ENCODE results near the gene BOC.

Gene BOC

DNA sequence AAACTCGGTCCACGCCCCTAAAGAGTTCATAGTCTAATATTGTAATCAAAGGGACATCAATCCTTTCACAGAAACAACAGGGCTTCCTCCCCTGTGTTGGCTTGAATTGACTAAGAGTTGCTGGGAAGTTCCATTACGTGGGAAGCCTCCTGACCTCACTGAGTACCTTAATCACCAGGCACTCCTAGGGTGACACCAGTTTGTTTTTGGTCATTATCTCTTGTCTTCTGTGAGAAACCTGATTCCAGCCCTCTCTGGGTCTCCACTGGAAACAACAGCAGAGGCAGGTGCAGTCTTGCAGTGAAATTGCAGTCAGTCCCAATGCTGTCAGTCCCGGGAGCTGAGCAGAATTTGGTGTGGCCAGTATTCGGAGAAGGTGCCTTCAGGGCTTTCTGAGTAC is 55.4 kb downstream of the BOC start:
- Histone ChIP-seq H3K36me3 (ENCODE audit: control insufficient read depth, insufficient read depth, low read length) (no peaks in the 10 kb centered on the region), H3K27me3 (replicated peaks; ENCODE audit: control insufficient read depth, insufficient read depth, low read length) (no peaks in the 10 kb centered on the region; the same call in 1 of the 2 replicates), H3K4me3 (replicated peaks; ENCODE audit: low read depth, low read length) (no peak overlapping the region)
- DNase-seq (ENCODE audit: extremely low read depth, insufficient read length): no peak
- TF ChIP-seq, protein P1, sequence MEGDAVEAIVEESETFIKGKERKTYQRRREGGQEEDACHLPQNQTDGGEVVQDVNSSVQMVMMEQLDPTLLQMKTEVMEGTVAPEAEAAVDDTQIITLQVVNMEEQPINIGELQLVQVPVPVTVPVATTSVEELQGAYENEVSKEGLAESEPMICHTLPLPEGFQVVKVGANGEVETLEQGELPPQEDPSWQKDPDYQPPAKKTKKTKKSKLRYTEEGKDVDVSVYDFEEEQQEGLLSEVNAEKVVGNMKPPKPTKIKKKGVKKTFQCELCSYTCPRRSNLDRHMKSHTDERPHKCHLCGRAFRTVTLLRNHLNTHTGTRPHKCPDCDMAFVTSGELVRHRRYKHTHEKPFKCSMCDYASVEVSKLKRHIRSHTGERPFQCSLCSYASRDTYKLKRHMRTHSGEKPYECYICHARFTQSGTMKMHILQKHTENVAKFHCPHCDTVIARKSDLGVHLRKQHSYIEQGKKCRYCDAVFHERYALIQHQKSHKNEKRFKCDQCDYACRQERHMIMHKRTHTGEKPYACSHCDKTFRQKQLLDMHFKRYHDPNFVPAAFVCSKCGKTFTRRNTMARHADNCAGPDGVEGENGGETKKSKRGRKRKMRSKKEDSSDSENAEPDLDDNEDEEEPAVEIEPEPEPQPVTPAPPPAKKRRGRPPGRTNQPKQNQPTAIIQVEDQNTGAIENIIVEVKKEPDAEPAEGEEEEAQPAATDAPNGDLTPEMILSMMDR (IDR thresholded peaks at IDR 0.05; ENCODE audit: insufficient read depth, low read length, poor library complexity, severe bottlenecking): no peak

DNA sequence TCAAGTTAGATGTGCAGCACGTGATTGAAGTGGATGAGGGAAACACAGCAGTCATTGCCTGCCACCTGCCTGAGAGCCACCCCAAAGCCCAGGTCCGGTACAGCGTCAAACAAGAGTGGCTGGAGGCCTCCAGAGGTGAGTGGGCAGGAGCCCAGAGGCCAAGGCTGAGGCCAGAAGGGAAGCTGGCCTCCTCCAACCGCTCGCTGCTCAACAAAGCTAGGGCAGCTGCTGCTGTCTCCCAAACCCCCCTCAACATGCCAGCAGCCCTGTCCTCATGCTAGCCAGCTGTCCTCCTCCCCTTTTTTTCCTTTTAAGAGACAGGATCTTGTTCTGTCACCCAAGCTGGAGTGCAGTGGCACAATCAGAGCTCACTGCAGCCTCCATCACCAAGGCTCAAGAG is 57.0 kb downstream of the BOC start:
- Histone ChIP-seq H3K4me3 (replicated peaks; ENCODE audit: low read depth, low read length) (no peak overlapping the region), H3K36me3 (ENCODE audit: control insufficient read depth, insufficient read depth, low read length) (no peaks in the 10 kb centered on the region), H3K27me3 (replicated peaks; ENCODE audit: control insufficient read depth, insufficient read depth, low read length) (no peaks in the 10 kb centered on the region; the same call in 1 of the 2 replicates)
- TF ChIP-seq, protein P1 (IDR thresholded peaks at IDR 0.05; ENCODE audit: insufficient read depth, low read length, poor library complexity, severe bottlenecking): no peak
- DNase-seq (ENCODE audit: extremely low read depth, insufficient read length): no peak

DNA sequence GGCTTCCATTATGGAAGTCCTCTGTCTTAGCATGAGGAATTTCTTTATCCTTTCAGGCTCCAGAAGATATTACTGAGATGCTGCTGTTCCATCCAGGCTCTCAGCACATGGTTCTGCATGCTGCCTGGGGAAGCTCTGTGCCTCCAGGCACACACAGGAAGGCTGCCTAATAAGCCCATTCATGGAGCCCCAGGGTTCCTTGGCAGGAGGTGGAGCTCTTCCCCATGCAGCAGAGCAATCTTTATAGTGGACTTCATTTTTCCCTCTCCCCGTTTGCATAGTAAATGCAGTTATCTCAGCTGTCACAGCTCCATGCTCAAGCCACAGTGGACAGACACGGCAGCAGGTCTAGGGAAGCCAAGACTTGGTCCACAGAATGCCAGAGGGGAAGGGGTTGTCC is 57.6 kb downstream of the BOC start:
- no peaks in the 10 kb centered on the region; the same call in 1 of the 2 replicates for H3K27me3 ChIP-seq (replicated peaks; ENCODE audit: control insufficient read depth, insufficient read depth, low read length)
- no peak overlapping the region for H3K4me3 ChIP-seq (replicated peaks; ENCODE audit: low read depth, low read length)
- H3K36me3 ChIP-seq (ENCODE audit: control insufficient read depth, insufficient read depth, low read length): no peaks in the 10 kb centered on the region
- no peak for DNase-seq (ENCODE audit: extremely low read depth, insufficient read length)
- TF ChIP-seq, protein P1 (IDR thresholded peaks at IDR 0.05; ENCODE audit: insufficient read depth, low read length, poor library complexity, severe bottlenecking): no peak

DNA sequence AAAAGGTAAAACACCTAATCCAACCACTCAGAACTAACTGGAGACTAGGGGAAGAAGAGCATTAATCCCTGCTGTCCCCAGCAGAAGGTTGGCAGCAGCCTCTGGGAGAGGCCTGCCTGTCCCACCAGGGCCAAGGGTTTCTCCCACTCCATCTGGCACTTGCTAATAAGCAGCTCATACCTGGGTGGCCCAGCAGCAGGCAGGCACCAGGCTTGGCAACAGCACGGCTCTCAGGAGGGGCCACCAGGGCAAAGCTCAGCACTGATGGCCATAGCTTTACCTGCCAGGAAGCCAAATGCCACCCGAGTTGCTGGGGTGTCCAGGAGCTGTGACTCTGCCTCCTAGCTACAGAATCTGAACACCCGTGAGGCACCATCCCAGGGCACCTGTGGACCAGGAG is 58.3 kb downstream of the BOC start:
- DNase-seq (ENCODE audit: extremely low read depth, insufficient read length): no peak
- no peaks in the 10 kb centered on the region; the same call in 1 of the 2 replicates for H3K27me3 ChIP-seq (replicated peaks; ENCODE audit: control insufficient read depth, insufficient read depth, low read length)
- TF ChIP-seq, protein P1 (IDR thresholded peaks at IDR 0.05; ENCODE audit: insufficient read depth, low read length, poor library complexity, severe bottlenecking): no peak
- no peak overlapping the region for H3K4me3 ChIP-seq (replicated peaks; ENCODE audit: low read depth, low read length)
- no peaks in the 10 kb centered on the region for H3K36me3 ChIP-seq (ENCODE audit: control insufficient read depth, insufficient read depth, low read length)

DNA sequence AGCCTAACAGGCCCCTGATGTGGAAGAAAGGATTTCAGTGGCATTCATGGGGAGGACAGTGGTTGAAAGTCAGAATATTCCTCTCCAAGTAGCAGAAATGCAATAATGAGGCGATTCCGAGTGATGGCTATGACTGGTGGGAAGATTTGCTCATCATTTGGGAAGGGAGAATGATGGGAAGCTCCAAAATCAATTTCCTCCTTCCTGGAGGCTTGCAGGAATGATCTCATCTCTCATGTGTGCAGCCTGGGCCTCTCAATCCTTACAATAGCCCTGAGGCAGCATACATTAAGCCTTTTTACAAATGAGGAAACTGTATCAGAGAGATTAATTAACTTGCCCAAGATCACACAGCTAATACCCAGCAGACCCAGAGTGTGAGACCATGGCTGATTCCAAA is 58.7 kb downstream of the BOC start:
- TF ChIP-seq, protein P1 (IDR thresholded peaks at IDR 0.05; ENCODE audit: insufficient read depth, low read length, poor library complexity, severe bottlenecking): no peak
- Histone ChIP-seq H3K27me3 (replicated peaks; ENCODE audit: control insufficient read depth, insufficient read depth, low read length) (no peaks in the 10 kb centered on the region; the same call in 1 of the 2 replicates), H3K36me3 (ENCODE audit: control insufficient read depth, insufficient read depth, low read length) (no peaks in the 10 kb centered on the region), H3K4me3 (replicated peaks; ENCODE audit: low read depth, low read length) (no peak overlapping the region)
- no peak for DNase-seq (ENCODE audit: extremely low read depth, insufficient read length)

DNA sequence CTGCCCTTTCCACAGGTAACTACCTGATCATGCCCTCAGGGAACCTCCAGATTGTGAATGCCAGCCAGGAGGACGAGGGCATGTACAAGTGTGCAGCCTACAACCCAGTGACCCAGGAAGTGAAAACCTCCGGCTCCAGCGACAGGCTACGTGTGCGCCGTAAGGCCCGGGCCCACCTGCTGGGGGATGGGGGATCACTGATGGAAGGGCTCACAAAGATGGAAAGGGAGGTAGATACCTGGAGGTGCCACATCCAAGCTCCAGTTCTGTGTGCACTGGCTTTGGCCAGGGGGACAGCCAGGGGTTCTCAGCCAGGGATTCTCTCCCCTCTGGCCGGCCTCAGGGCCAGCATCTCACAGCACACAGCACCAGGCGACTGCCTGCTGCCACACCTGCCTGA is 59.4 kb downstream of the BOC start:
- TF ChIP-seq, protein P1 (IDR thresholded peaks at IDR 0.05; ENCODE audit: insufficient read depth, low read length, poor library complexity, severe bottlenecking): no peak
- no peaks in the 10 kb centered on the region; the same call in 1 of the 2 replicates for H3K27me3 ChIP-seq (replicated peaks; ENCODE audit: control insufficient read depth, insufficient read depth, low read length)
- H3K4me3 ChIP-seq (replicated peaks; ENCODE audit: low read depth, low read length): no peak overlapping the region
- no peak for DNase-seq (ENCODE audit: extremely low read depth, insufficient read length)
- H3K36me3 ChIP-seq (ENCODE audit: control insufficient read depth, insufficient read depth, low read length): no peaks in the 10 kb centered on the region

Measured in GM06990 (cell line).